Type B pancreatic cell (in vitro differentiated cells): ENCODE data around the gene OR5H1. TPM values are rescaled to one million over a fixed set of nuclear protein-coding genes. Genes with fewer than 3 reads are reported as not detected.

Experiments
- DNase-seq: peaks from one replicate; pipeline ENCODE4 v3.0.0; 2021; ENCODE audit warnings: mixed read lengths; ENCODE audit not compliant: unreplicated experiment; ENCODE audit errors: extremely low spot score
- H3K27ac Mint-ChIP-seq: 2 replicates; pipeline ENCODE4 v1.8.0; 2021; ENCODE audit warnings: mild to moderate bottlenecking, mixed read lengths
- H3K27me3 Mint-ChIP-seq: 2 replicates; pipeline ENCODE4 v1.8.0; 2021; ENCODE audit warnings: mixed read lengths
- H3K36me3 Mint-ChIP-seq: 2 replicates; pipeline ENCODE4 v1.8.0; 2021; ENCODE audit warnings: mixed read lengths
- H3K4me1 Mint-ChIP-seq: one replicate; pipeline ENCODE4 v1.8.0; 2021; ENCODE audit warnings: mixed read lengths; ENCODE audit not compliant: unreplicated experiment
- H3K4me3 Mint-ChIP-seq: 2 replicates; pipeline ENCODE4 v1.8.0; 2021; ENCODE audit warnings: mild to moderate bottlenecking, mixed read lengths
- H3K9me3 Mint-ChIP-seq: 2 replicates; pipeline ENCODE4 v1.8.0; 2021; ENCODE audit warnings: mixed read lengths
- CTCF ChIP-seq: fragments of 200-600 bp; sonication (generic); conservative IDR thresholded peaks from 2 replicates; pipeline ENCODE4 v1.5.0; 2021; ENCODE audit warnings: antibody characterized with exemption, mild to moderate bottlenecking
- long read RNA-seq: library from polyadenylated mRNA; unstranded; transcript quantifications from one replicate; pipeline ENCODE4 v2.0.0, GENCODE V29; 2020
- total RNA-seq: library from RNA; stranded (reverse); gene quantifications from 2 replicates; pipeline ENCODE4 v1.2.1, GENCODE V29; 2021; ENCODE audit warnings: low replicate concordance

The OR5H1 gene
- total RNA-seq, result not detected in 2 replicates
- long read RNA-seq, result 0 reads

- H3K9me3 Mint-ChIP-seq, result no peaks in the 10 kb centered on the region
- no peak within 1 kb of the TSS for H3K4me3 Mint-ChIP-seq
- DNase-seq, result no peak
- H3K4me1 Mint-ChIP-seq, result no peaks in the 10 kb centered on the region
- TF ChIP-seq CTCF, result no peak
- H3K36me3 Mint-ChIP-seq, result no peaks in the 10 kb centered on the region
- H3K27ac Mint-ChIP-seq, result no peak within 1 kb of the TSS
- H3K27me3 Mint-ChIP-seq, result peaks cover 4% of the 10 kb centered on the region
Measured at GRCh38 chr3:98130421-98130820, at the start of gene OR5H1. OR5H1 (plus strand) TSS chr3:98130721; CDS start chr3:98132698, 1,977 bp downstream.

- H3K4me3 Mint-ChIP-seq, result no peak within 1 kb of the TSS
- H3K36me3 Mint-ChIP-seq, result no peaks in the 10 kb centered on the region
- no peaks in the 10 kb centered on the region for H3K27me3 Mint-ChIP-seq
- DNase-seq, result no peak
- no peak within 1 kb of the TSS for H3K27ac Mint-ChIP-seq
- TF ChIP-seq CTCF, result no peak
- H3K9me3 Mint-ChIP-seq, result no peaks in the 10 kb centered on the region
- H3K4me1 Mint-ChIP-seq, result no peaks in the 10 kb centered on the region
Measured at GRCh38 chr3:98086873-98087272, 43.6 kb upstream of the OR5H1 start, which contains the start of gene OR5AC2. OR5AC2 (plus strand) TSS chr3:98087173; CDS start chr3:98087173, 0 bp downstream.

- no peaks in the 10 kb centered on the region for H3K4me1 Mint-ChIP-seq
- H3K27me3 Mint-ChIP-seq, result no peaks in the 10 kb centered on the region
- TF ChIP-seq CTCF, result no peak
- H3K36me3 Mint-ChIP-seq, result no peaks in the 10 kb centered on the region
- DNase-seq, result no peak
- no peaks in the 10 kb centered on the region for H3K9me3 Mint-ChIP-seq
- no peak overlapping the region for H3K4me3 Mint-ChIP-seq
- H3K27ac Mint-ChIP-seq, result no peak overlapping the region
Measured at GRCh38 chr3:98095882-98096281, 34.6 kb upstream of the OR5H1 start.

GRCh38 chr3:98099848-98100247, 30.7 kb upstream of the OR5H1 start:
- DNase-seq, result no peak
- Mint-ChIP-seq H3K9me3 (no peaks in the 10 kb centered on the region), H3K4me3 (no peak overlapping the region), H3K27ac (no peak overlapping the region), H3K27me3 (no peaks in the 10 kb centered on the region), H3K36me3 (no peaks in the 10 kb centered on the region), H3K4me1 (no peaks in the 10 kb centered on the region)
- no peak for TF ChIP-seq CTCF

GRCh38 chr3:98108162-98108561, 22.4 kb upstream of the OR5H1 start:
- Mint-ChIP-seq H3K27me3 (no peaks in the 10 kb centered on the region), H3K9me3 (no peaks in the 10 kb centered on the region), H3K27ac (no peak overlapping the region), H3K4me3 (no peak overlapping the region), H3K4me1 (peaks cover 10% of the 10 kb centered on the region), H3K36me3 (no peaks in the 10 kb centered on the region)
- no peak for TF ChIP-seq CTCF
- DNase-seq, result no peak
